Pancreas (tissue), 10 donors: ENCODE results near the gene PSEN1. TPM values are rescaled to one million over a fixed set of nuclear protein-coding genes. Genes with fewer than 3 reads are reported as not detected.
A peak's percentile ranks its signal among the peaks of the same experiment; 100 is the strongest.

Experiments used
- ATAC-seq, 4 donors: fragments of 200-7000 bp; cut with Tn5 transposase; one replicate each; pipeline versions ENCODE4 v1.8.0 to v1.9.1; 2020; ENCODE audit warnings: mild to moderate bottlenecking in 4 of 4, moderate library complexity in 4 of 4
- DNase-seq, 6 donors: peaks; one replicate each; pipeline ENCODE4 v3.0.0-alpha.2; 2020
- FAIRE-seq: peaks from 2 replicates; lab custom pipeline; 2012; peaks lifted over from hg19 to GRCh38; lab: Jason Lieb, UNC
- H3K27ac ChIP-seq, 4 donors: fragments of 200-600 bp; sonication (generic); 1 replicate in 3 of 4; 2 replicates in 1 of 4; pipeline versions ENCODE4 v1.5.0 to v1.8.0; 2020
- H3K27me3 ChIP-seq, 4 donors: fragments of 200-600 bp; one replicate each; pipeline ENCODE4 v1.8.0; 2021
- H3K36me3 ChIP-seq, 3 donors: fragments of 200-600 bp; sonication (generic) in 1 of 3; one replicate each; pipeline versions ENCODE4 v1.5.0 to v1.8.0; 2020 to 2021
- H3K4me1 ChIP-seq, 3 donors: fragments of 200-600 bp; one replicate each; pipeline ENCODE4 v1.8.0; 2021
- H3K4me3 ChIP-seq, 4 donors: fragments of 200-600 bp; sonication (generic) in 2 of 4; one replicate each; pipeline versions ENCODE4 v1.5.0 to v1.8.0; 2020 to 2021
- H3K9me3 ChIP-seq, 4 donors: fragments of 200-600 bp; one replicate each; pipeline ENCODE4 v1.8.0; 2021
- CTCF ChIP-seq, 4 donors: fragments of 200-600 bp; sonication (generic) in 3 of 4; IDR thresholded peaks; one replicate each; pipeline versions ENCODE4 v1.5.0 to v1.8.0; 2021; ENCODE audit warnings: antibody characterized with exemption in 4 of 4
- WGBS, 2 donors: extraction: QIAGEN DNeasy Blood & Tissue Kit; methylation state at CpG; one replicate each; pipeline ENCODE4 v1.1.7; 2013; 5-methylcytosine and 5-hydroxymethylcytosine counted together
- intact Hi-C, 3 donors: fragments of 100-400 bp; cut with DNase I; formaldehyde crosslinking; loops; one replicate each; pipeline versions ENCODE4 v1.11.1 to v1.14.2; 2022
- polyA plus RNA-seq, 2 donors: library from polyadenylated mRNA; stranded (reverse); fragments of 200-250 nt; gene quantifications; one replicate each; pipeline ENCODE4 v1.2.3, GENCODE V29; 2013
- total RNA-seq, 6 donors: library from RNA; stranded (reverse); fragmentation: NEBNext Ultra II Directional in 4 of 6; extraction: Animal tissue kit (Norgen Biotek cat#: 25700) in 4 of 6; gene quantifications; one replicate each; pipeline versions ENCODE4 v1.2.1 to v1.2.4, GENCODE V29; 2021 to 2023
- donor health status: healthy with polysubstance abuse.
- donor health status: DM: no; HTN: no; CAD: no; lungs with moderate emphysema.
- donor health status: DM: no; HTN: no; CAD: no.
- donor health status: control.
- donor health status: control.
- donor health status: Bipolar disorder and iron deficiency.
- donor health status: DM: yes; HTN: yes; CAD: no.
- donor health status: DM: no; HTN: no; CAD: no.
- donor health status: DM: no; HTN: no; CAD: no.
- donor health status: DM: yes; HTN: yes; CAD: no.

Gene PSEN1
- total and polyA plus RNA-seq, 8 donors: 9.2 to 32.9 (median 18.4) TPM

DNA sequence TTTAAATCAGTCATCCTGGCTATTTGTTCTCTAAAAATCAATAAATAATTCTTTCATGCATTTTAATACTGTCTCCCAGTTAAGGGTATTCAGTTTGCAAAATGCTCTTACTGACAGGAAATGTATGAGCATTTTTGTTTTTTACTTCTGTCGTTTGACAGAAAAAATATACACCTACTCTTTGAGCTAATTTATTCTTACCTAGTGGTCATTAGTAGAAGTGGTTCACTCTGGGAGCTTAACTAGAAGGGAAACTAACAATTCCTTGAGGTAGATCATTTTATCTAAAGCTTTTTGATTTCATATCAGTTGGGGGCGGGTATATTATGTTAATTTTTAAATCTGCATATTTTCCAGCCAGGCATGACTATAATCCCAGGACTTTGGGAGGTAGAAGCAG is 67.2 kb downstream of the PSEN1 start:
- intact Hi-C loops: no loop called here
- H3K27me3 ChIP-seq: no peaks in the 10 kb centered on the region
- 82 to 93% methylated on average over 2 of the region's 2 CpGs for WGBS, 2 donors
- H3K9me3 ChIP-seq: no peaks in the 10 kb centered on the region
- FAIRE-seq (no peak), DNase-seq (no peak), ATAC-seq (no peak)
- H3K27ac ChIP-seq: no peak overlapping the region
- no peak for TF ChIP-seq CTCF (IDR thresholded peaks at IDR 0.05)
- no peak overlapping the region for H3K4me3 ChIP-seq
- H3K36me3 ChIP-seq: peaks cover 5 to 27% (median 7%) of the 10 kb centered on the region in 3 donors
- no peaks in the 10 kb centered on the region for H3K4me1 ChIP-seq

- FAIRE-seq (no peak), DNase-seq (no peak), ATAC-seq (no peak)
- H3K4me1 ChIP-seq: no peaks in the 10 kb centered on the region
- no peaks in the 10 kb centered on the region for H3K27me3 ChIP-seq
- TF ChIP-seq CTCF (IDR thresholded peaks at IDR 0.05): no peak
- intact Hi-C loops: no loop called here
- H3K27ac ChIP-seq: no peak overlapping the region
- no peak overlapping the region for H3K4me3 ChIP-seq
- peaks cover 5 to 24% (median 7%) of the 10 kb centered on the region in 3 donors for H3K36me3 ChIP-seq
- H3K9me3 ChIP-seq: no peaks in the 10 kb centered on the region
- WGBS, 2 donors: 92 to 94% methylated on average over 2 of the region's 2 CpGs
These were observed 71.3 kb downstream of the PSEN1 start for GRCh38 chr14:73207615-73208014.

GRCh38 chr14:73208390-73208789 is 72.1 kb downstream of the PSEN1 start:
- no peak overlapping the region for H3K27ac ChIP-seq
- no peaks in the 10 kb centered on the region for H3K27me3 ChIP-seq
- ATAC-seq (no peak), FAIRE-seq (no peak), DNase-seq (no peak)
- no peaks in the 10 kb centered on the region for H3K4me1 ChIP-seq
- TF ChIP-seq CTCF (IDR thresholded peaks at IDR 0.05): no peak
- no peak overlapping the region for H3K4me3 ChIP-seq
- intact Hi-C loops: no loop called here
- H3K9me3 ChIP-seq: no peaks in the 10 kb centered on the region
- 98% methylated on average over 3 of the region's 3 CpGs for WGBS, 2 donors
- peaks cover 5 to 29% (median 10%) of the 10 kb centered on the region in 3 donors for H3K36me3 ChIP-seq

GRCh38 chr14:73208846-73209245 is 72.5 kb downstream of the PSEN1 start:
- no peaks in the 10 kb centered on the region for H3K9me3 ChIP-seq
- ATAC-seq: no peak
- TF ChIP-seq CTCF (IDR thresholded peaks at IDR 0.05): no peak
- 94 to 95% methylated on average over 8 of the region's 8 CpGs for WGBS, 2 donors
- H3K36me3 ChIP-seq: peaks cover 5 to 29% (median 11%) of the 10 kb centered on the region in 3 donors
- intact Hi-C loops: no loop called here
- no peaks in the 10 kb centered on the region for H3K4me1 ChIP-seq
- no peak for DNase-seq
- no peak overlapping the region for H3K4me3 ChIP-seq
- no peak overlapping the region for H3K27ac ChIP-seq
- no peak for FAIRE-seq
- no peaks in the 10 kb centered on the region for H3K27me3 ChIP-seq

GRCh38 chr14:73209953-73210352 is 73.6 kb downstream of the PSEN1 start:
- no peaks in the 10 kb centered on the region for H3K4me1 ChIP-seq
- FAIRE-seq: no peak
- intact Hi-C loops: no loop called here
- peaks cover 5 to 29% (median 11%) of the 10 kb centered on the region in 3 donors for H3K36me3 ChIP-seq
- H3K27me3 ChIP-seq: no peaks in the 10 kb centered on the region
- no peak for TF ChIP-seq CTCF (IDR thresholded peaks at IDR 0.05)
- WGBS, 2 donors: 42 to 47% methylated on average over 2 of the region's 2 CpGs
- peak in 1 of 4 donors; percentile 31 for ATAC-seq
- no peaks in the 10 kb centered on the region for H3K9me3 ChIP-seq
- no peak overlapping the region for H3K4me3 ChIP-seq
- no peak overlapping the region for H3K27ac ChIP-seq
- no peak for DNase-seq
